Measurements from ENCODE around the gene TBXAS1. TPM values are rescaled to one million over a fixed set of nuclear protein-coding genes. Genes with fewer than 3 reads are reported as not detected.

The TBXAS1 gene
- total RNA-seq, 2 experiments from 2014 or later, result 5.5 to 6.0 TPM

- Mint-ChIP-seq H3K4me1 (ENCODE audit: low read depth) (peaks cover 68% of the 10 kb centered on the region), H3K27ac (peak overlapping the region; percentile 70), H3K27me3 (no peaks in the 10 kb centered on the region), H3K9me3 (no peaks in the 10 kb centered on the region), H3K36me3 (ENCODE audit: low read depth) (peaks cover 34% of the 10 kb centered on the region), H3K4me3 (peak overlapping the region; percentile 85)
- Histone ChIP-seq H3K27ac (ENCODE audit: low read depth in 1 of 2, low read length in 2 of 2) (peak overlapping the region in 1 of 2 donors; percentile 40), H3K9me3 (ENCODE audit: control insufficient read depth in 1 of 2, insufficient read depth in 1 of 2, low read length in 2 of 2) (no peaks in the 10 kb centered on the region), H3K27me3 (ENCODE audit: control insufficient read depth in 1 of 2, insufficient read depth in 2 of 2, low read length in 2 of 2) (no peaks in the 10 kb centered on the region), H3K4me3 (ENCODE audit: low read length) (no peak overlapping the region), H3K4me1 (ENCODE audit: insufficient read depth, low read length) (peaks cover 49% of the 10 kb centered on the region), H3K36me3 (ENCODE audit: insufficient read depth, low read length) (peaks cover 20% of the 10 kb centered on the region)
- no peak for TF ChIP-seq CTCF (IDR thresholded peaks at IDR 0.05)
- ChIA-PET CTCF (interaction anchor here (1.3 kb wide), 1 partner anchor 414 kb away, joined by 3 read pairs; no protein-coding TSS in a partner anchor), POLR2A (interaction anchor here (1.1 to 4.5 kb wide), 2 partner anchors 116 to 418 kb away, joined by 3 to 36 read pairs; partner anchors contain the start of gene KDM7A)
- ATAC-seq (ENCODE audit: poor library complexity), result no peak
- no peak for DNase-seq
- intact Hi-C loops (cut with DNase I, micrococcal nuclease), result loop anchor here (5.0 to 10.0 kb wide), 6 partner anchors 172 to 1492 kb away; partner anchors contain the start of genes AGK (in 1 of the 2), MKRN1 (in 1 of the 2) and SLC37A3 (in 1 of the 2)
These were observed 231.2 kb downstream of the TBXAS1 start for GRCh38 chr7:140060243-140060630.

GRCh38 chr7:140060788-140061606, 231.9 kb downstream of the TBXAS1 start:
- Histone ChIP-seq H3K27me3 (ENCODE audit: control insufficient read depth in 1 of 2, insufficient read depth in 2 of 2, low read length in 2 of 2) (no peaks in the 10 kb centered on the region), H3K4me3 (ENCODE audit: low read length) (peak overlapping the region; percentile 71), H3K27ac (ENCODE audit: low read depth in 1 of 2, low read length in 2 of 2) (peak overlapping the region; percentile 38 to 51), H3K9me3 (ENCODE audit: control insufficient read depth in 1 of 2, insufficient read depth in 1 of 2, low read length in 2 of 2) (no peaks in the 10 kb centered on the region), H3K4me1 (ENCODE audit: insufficient read depth, low read length) (peaks cover 49% of the 10 kb centered on the region), H3K36me3 (ENCODE audit: insufficient read depth, low read length) (peaks cover 18% of the 10 kb centered on the region)
- no peak for TF ChIP-seq CTCF (IDR thresholded peaks at IDR 0.05)
- ChIA-PET POLR2A (interaction anchor here (4.5 kb wide), 1 partner anchor 116 kb away, joined by 36 read pairs; the partner anchor contains the start of gene KDM7A), CTCF (interaction anchor here (1.3 kb wide), 1 partner anchor 415 kb away, joined by 3 read pairs; no protein-coding TSS in a partner anchor)
- H3K36me3 Mint-ChIP-seq (ENCODE audit: low read depth), result peaks cover 31% of the 10 kb centered on the region
- intact Hi-C loops (cut with DNase I, micrococcal nuclease), result loop anchor here (5.0 to 10.0 kb wide), 6 partner anchors 171 to 1491 kb away; partner anchors contain the start of genes AGK (in 1 of the 2), MKRN1 (in 1 of the 2) and SLC37A3 (in 1 of the 2)
- H3K27ac Mint-ChIP-seq, result peak overlapping the region; percentile 70
- ATAC-seq (ENCODE audit: poor library complexity) (no peak), DNase-seq (peak in 1 of 14 experiments; percentile 7)
- H3K9me3 Mint-ChIP-seq, result no peaks in the 10 kb centered on the region
- peaks cover 63% of the 10 kb centered on the region for H3K4me1 Mint-ChIP-seq (ENCODE audit: low read depth)
- H3K4me3 Mint-ChIP-seq, result peak overlapping the region; percentile 85
- H3K27me3 Mint-ChIP-seq, result no peaks in the 10 kb centered on the region

- peaks cover 0 to 4% of the 10 kb centered on the region in 2 experiments for H3K9me3 ChIP-seq (ENCODE audit: control insufficient read depth in 1 of 2, insufficient read depth in 1 of 2, low read length in 2 of 2)
- DNase-seq (no peak), ATAC-seq (ENCODE audit: poor library complexity) (no peak)
- Mint-ChIP-seq H3K9me3 (peaks cover 4% of the 10 kb centered on the region), H3K4me3 (peak overlapping the region; percentile 85), H3K36me3 (ENCODE audit: low read depth) (peaks cover 33% of the 10 kb centered on the region), H3K27ac (peak overlapping the region; percentile 70), H3K4me1 (ENCODE audit: low read depth) (peaks cover 63% of the 10 kb centered on the region), H3K27me3 (no peaks in the 10 kb centered on the region)
- peak overlapping the region; percentile 71 for H3K4me3 ChIP-seq (ENCODE audit: low read length)
- ChIA-PET POLR2A (interaction anchor here (4.5 kb wide), 1 partner anchor 115 kb away, joined by 36 read pairs; the partner anchor contains the start of gene KDM7A), CTCF (no interaction called here)
- no peaks in the 10 kb centered on the region for H3K27me3 ChIP-seq (ENCODE audit: control insufficient read depth in 1 of 2, insufficient read depth in 2 of 2, low read length in 2 of 2)
- peaks cover 13% of the 10 kb centered on the region for H3K36me3 ChIP-seq (ENCODE audit: insufficient read depth, low read length)
- H3K27ac ChIP-seq (ENCODE audit: low read depth in 1 of 2, low read length in 2 of 2), result peak overlapping the region; percentile 51 to 70
- intact Hi-C loops (cut with DNase I, micrococcal nuclease), result loop anchor here (5.0 to 10.0 kb wide), 6 partner anchors 171 to 1491 kb away; partner anchors contain the start of genes AGK (in 1 of the 2), MKRN1 (in 1 of the 2) and SLC37A3 (in 1 of the 2)
- TF ChIP-seq CTCF (IDR thresholded peaks at IDR 0.05), result no peak
- peaks cover 49% of the 10 kb centered on the region for H3K4me1 ChIP-seq (ENCODE audit: insufficient read depth, low read length)
These were observed 232.5 kb downstream of the TBXAS1 start for GRCh38 chr7:140061607-140061930.
